IMR-90 (cell line): ENCODE results near the gene C8A.

Experiments used
- BHLHE40 ChIP-seq: fragments of 150-350 bp; IDR thresholded peaks from 2 replicates; pipeline ENCODE4 v1.6.1; 2016; ENCODE audit warnings: mild to moderate bottlenecking, low read depth, low read length
- CEBPB ChIP-seq: IDR thresholded peaks from 2 replicates; pipeline ENCODE4 v1.6.1; 2012; ENCODE audit warnings: low read depth, low read length, improper control_type of control experiment
- CTCF ChIP-seq: conservative IDR thresholded peaks from 2 replicates; pipeline ENCODE4 v1.5.1; 2012; ENCODE audit warnings: mild to moderate bottlenecking, low read depth, low read length, improper control_type of control experiment
- ELK1 ChIP-seq: fragments of 150-350 bp; IDR thresholded peaks from 2 replicates; pipeline ENCODE4 v1.6.1; 2016; ENCODE audit warnings: low read depth, mild to moderate bottlenecking, low read length, moderate library complexity, borderline replicate concordance
- POLR2A ChIP-seq: IDR thresholded peaks from 2 replicates; pipeline ENCODE4 v1.6.1; 2012; ENCODE audit warnings: mild to moderate bottlenecking, low read depth, low read length
- RAD21 ChIP-seq: IDR thresholded peaks from 2 replicates; pipeline ENCODE4 v1.6.1; 2012; ENCODE audit warnings: low read length, improper control_type of control experiment

DNA sequence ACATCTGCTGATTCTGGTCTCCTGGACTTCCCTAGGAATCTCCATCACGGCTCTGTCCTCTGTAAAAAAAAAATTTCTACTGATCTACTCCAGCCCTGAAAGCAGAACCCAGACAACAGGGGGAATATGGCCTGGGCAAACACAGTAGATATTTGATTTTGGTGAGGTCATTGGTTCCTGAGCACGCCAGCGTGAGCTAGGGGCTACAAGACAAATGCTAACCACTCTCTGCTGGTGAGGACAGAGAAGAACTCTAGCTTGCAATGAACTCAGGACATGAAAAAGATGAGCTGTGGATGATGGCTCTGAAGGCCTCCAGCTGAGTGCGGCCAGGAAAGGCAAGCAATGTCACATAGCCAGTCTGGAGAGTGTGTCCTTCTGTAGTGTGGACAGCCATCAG is 18.2 kb upstream of the C8A start:
- TF ChIP-seq BHLHE40 (no peak), CTCF (no peak), ELK1 (no peak), CEBPB (no peak), POLR2A (no peak), RAD21 (no peak)
